GM10248 (cell line): ENCODE measurements around the gene EIF2B1.

Source experiments
- CTCF ChIA-PET: fragments of 300-600 bp; sonication (Branson Sonifier 250); formaldehyde crosslinking; extraction: SDS; loops from one replicate; lab custom pipeline; 2021; ENCODE audit warnings: antibody characterized with exemption; lab: Yijun Ruan, JAX
- POLR2A ChIA-PET: fragments of 350-650 bp; sonication (Branson Sonifier 250); formaldehyde crosslinking; extraction: SDS; loops from one replicate; lab custom pipeline; 2020; ENCODE audit warnings: antibody characterized with exemption; lab: Yijun Ruan, JAX
- DNase-seq: peaks from one replicate; pipeline ENCODE4 v3.0.0; 2012; ENCODE audit errors: extremely low spot score
- CTCF ChIP-seq: IDR thresholded peaks from 2 replicates; pipeline ENCODE4 v1.5.1; 2012; ENCODE audit warnings: mild to moderate bottlenecking, low read depth; ENCODE audit errors: extremely low read depth, missing control alignments, control extremely low read depth

The EIF2B1 gene

GRCh38 chr12:123621619-123622530 lies 11.6 kb downstream of the EIF2B1 start:
- POLR2A ChIA-PET: no interaction called here
- DNase-seq: no peak
- TF ChIP-seq CTCF: no peak
- CTCF ChIA-PET: interaction anchor here (0.9 to 3.4 kb wide), 2 partner anchors 17 to 353 kb away, joined by 3 to 12 read pairs; no protein-coding TSS in a partner anchor

GRCh38 chr12:123621101-123621500 lies 12.4 kb downstream of the EIF2B1 start:
- POLR2A ChIA-PET: no interaction called here
- CTCF ChIA-PET: interaction anchor here (3.4 kb wide), 1 partner anchor 17 kb away, joined by 12 read pairs; no protein-coding TSS in a partner anchor
- TF ChIP-seq CTCF: no peak

GRCh38 chr12:123617580-123617979 lies 15.9 kb downstream of the EIF2B1 start:
- no peak for TF ChIP-seq CTCF
- ChIA-PET POLR2A (no interaction called here), CTCF (interaction anchor here (0.9 to 2.0 kb wide), 5 partner anchors 9 to 757 kb away, joined by 3 to 6 read pairs (median 3); no protein-coding TSS in a partner anchor)
- no peak for DNase-seq

More at GRCh38 chr12:123621101-123621500, 12.4 kb downstream of the EIF2B1 start:
- no peak for DNase-seq

DNA sequence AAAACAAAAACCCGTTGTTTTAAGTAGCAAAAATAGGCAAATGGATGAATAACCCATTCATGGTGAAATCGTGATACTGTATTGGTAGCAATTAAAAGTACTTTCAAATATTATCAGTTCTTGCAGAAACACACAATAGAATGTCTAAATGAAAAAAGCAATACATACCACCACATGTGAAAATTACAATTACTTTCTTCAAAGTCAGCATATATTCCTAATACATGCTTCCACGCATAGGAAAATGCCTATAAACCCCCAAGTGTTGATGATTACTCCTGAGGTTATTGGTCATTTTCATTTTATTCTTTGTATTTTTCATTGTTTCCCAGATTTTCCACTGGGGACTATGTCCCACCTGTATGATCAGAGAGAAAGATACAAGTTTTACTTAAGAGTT lies 16.3 kb downstream of the EIF2B1 start:
- ChIA-PET CTCF (interaction anchor here (0.9 to 2.0 kb wide), 5 partner anchors 8 to 757 kb away, joined by 3 to 6 read pairs (median 3); no protein-coding TSS in a partner anchor), POLR2A (no interaction called here)
- no peak for DNase-seq
- no peak for TF ChIP-seq CTCF

GRCh38 chr12:123614531-123614930 lies 19.0 kb downstream of the EIF2B1 start:
- POLR2A ChIA-PET: no interaction called here

More at GRCh38 chr12:123614531-123614930, 19.0 kb downstream of the EIF2B1 start:
- TF ChIP-seq CTCF: no peak
- DNase-seq: no peak
- CTCF ChIA-PET: interaction anchor here (1.5 to 2.1 kb wide), 2 partner anchors 9 to 11 kb away, joined by 4 to 10 read pairs; no protein-coding TSS in a partner anchor
